HEK293T (cell line): ENCODE results near the gene KHDC4.

Experiments used
- ARNT ChIP-seq: fragments of 450-650 bp; IDR thresholded peaks from 2 replicates; pipeline ENCODE4 v1.6.1; 2017; ENCODE audit warnings: mild to moderate bottlenecking
- FOXK2 ChIP-seq: fragments of 450-650 bp; IDR thresholded peaks from 2 replicates; pipeline ENCODE4 v1.6.1; 2016; ENCODE audit warnings: mild to moderate bottlenecking

DNA sequence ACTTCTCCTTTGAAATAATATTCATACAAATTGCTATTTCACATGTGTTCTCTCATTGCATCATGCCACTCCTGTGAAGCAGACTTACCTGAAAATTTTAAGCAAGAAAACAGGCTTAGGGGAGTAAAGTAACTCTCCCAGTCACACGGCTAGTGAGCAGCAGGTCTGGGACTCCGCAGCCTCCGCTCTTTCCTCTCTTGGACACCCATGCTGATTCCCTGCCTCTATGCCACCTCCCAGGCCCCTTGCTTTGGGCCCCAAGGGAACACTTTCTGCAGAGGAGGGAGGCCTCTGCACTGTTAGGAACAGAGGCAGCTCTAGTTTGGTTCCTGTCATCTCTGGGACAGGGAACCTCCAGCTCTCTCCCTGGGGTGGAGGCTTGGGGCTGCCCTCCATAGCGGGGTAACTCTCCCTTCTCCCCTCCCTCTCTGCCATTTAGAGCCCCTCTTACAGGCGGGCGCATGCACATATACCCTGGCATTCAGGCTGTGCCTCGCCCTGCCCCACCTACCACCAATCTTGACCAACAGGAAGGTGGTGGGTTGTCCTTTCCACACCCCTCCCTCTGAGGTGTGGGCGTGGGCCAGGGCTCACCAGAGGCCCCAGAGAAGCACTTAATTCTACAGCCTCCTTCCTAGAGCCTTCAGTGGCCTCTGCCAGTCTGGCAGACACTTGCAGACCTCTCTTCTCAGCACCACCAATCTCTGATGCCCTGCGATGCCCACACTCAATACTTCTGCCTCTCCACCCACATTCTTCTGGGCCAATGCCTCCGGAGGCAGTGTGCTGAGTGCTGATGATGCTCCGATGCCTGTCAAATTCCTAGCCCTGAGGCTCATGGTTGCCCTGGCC, 7.0 kb upstream of the KHDC4 start, which contains the start of gene RXFP4:
- no peak for TF ChIP-seq FOXK2
- no peak for TF ChIP-seq ARNT
